Breast epithelium (tissue), 4 donors: ENCODE measurements around the gene GRM4. TPM values are rescaled to one million over a fixed set of nuclear protein-coding genes. Genes with fewer than 3 reads are reported as not detected.
"Not testable (repeated sequence)": the region's sequence is repeated elsewhere in the genome, so short reads cannot be mapped to it uniquely, and the experiment has no call there.

Experiments
- DNase-seq, 2 donors: peaks; one replicate each; pipeline ENCODE4 v3.0.0-alpha.2; 2019; ENCODE audit warnings: low spot score in 2 of 2
- H3K27ac ChIP-seq, 2 donors: fragments of 200-600 bp; sonication (generic) in 1 of 2; one replicate each; pipeline ENCODE4 v1.5.1; 2016 to 2019; ENCODE audit warnings: mild to moderate bottlenecking in 1 of 2
- H3K27me3 ChIP-seq, 2 donors: fragments of 200-600 bp; sonication (generic) in 1 of 2; one replicate each; pipeline versions ENCODE4 v1.5.1 to v1.6.0; 2017 to 2019; ENCODE audit warnings: control low read depth in 1 of 2, mild to moderate bottlenecking in 1 of 2
- H3K36me3 ChIP-seq: fragments of 200-600 bp; one replicate; pipeline ENCODE4 v1.5.1; 2019
- H3K4me1 ChIP-seq, 2 donors: fragments of 200-600 bp; sonication (generic); one replicate each; pipeline ENCODE4 v1.5.1; 2016 to 2019; ENCODE audit warnings: control low read depth in 1 of 2
- H3K4me3 ChIP-seq, 3 donors: fragments of 200-600 bp; sonication (generic); 1 replicate in 2 of 3; 2 replicates in 1 of 3; pipeline ENCODE4 v1.5.1; 2016 to 2019; ENCODE audit warnings: mild to moderate bottlenecking in 3 of 3, moderate library complexity in 2 of 3
- H3K9me3 ChIP-seq, 2 donors: fragments of 200-600 bp; sonication (generic) in 1 of 2; one replicate each; pipeline ENCODE4 v1.5.1; 2016 to 2019; ENCODE audit warnings: control low read depth in 1 of 2
- CTCF ChIP-seq, 3 donors: fragments of 450-650 bp; IDR thresholded peaks; one replicate each; pipeline ENCODE4 v1.5.1; 2016 to 2017; ENCODE audit warnings: antibody characterized with exemption in 3 of 3, mild to moderate bottlenecking in 3 of 3, moderate library complexity in 3 of 3
- POLR2A ChIP-seq: fragments of 450-650 bp; IDR thresholded peaks from one replicate; pipeline ENCODE4 v1.6.1; 2016; ENCODE audit warnings: antibody characterized with exemption, mild to moderate bottlenecking, moderate library complexity
- POLR2AphosphoS5 ChIP-seq, 3 donors: sonication (generic); formaldehyde crosslinking; IDR thresholded peaks; one replicate each; pipeline ENCODE4 v1.6.1; 2017; ENCODE audit warnings: antibody characterized with exemption in 3 of 3
- intact Hi-C: fragments of 100-400 bp; cut with DNase I; formaldehyde crosslinking; loops from one replicate; pipeline ENCODE4 v1.15.1; 2023; ENCODE audit warnings: low total_unique reads
- total RNA-seq, 3 donors: library from RNA; depleted of rRNA; stranded (reverse); fragments of >200 nt; gene quantifications; one replicate each; pipeline ENCODE4 v1.1.0, GENCODE V29; 2016

The GRM4 gene
- total RNA-seq, 3 donors from 2014 or later = not detected

DNA sequence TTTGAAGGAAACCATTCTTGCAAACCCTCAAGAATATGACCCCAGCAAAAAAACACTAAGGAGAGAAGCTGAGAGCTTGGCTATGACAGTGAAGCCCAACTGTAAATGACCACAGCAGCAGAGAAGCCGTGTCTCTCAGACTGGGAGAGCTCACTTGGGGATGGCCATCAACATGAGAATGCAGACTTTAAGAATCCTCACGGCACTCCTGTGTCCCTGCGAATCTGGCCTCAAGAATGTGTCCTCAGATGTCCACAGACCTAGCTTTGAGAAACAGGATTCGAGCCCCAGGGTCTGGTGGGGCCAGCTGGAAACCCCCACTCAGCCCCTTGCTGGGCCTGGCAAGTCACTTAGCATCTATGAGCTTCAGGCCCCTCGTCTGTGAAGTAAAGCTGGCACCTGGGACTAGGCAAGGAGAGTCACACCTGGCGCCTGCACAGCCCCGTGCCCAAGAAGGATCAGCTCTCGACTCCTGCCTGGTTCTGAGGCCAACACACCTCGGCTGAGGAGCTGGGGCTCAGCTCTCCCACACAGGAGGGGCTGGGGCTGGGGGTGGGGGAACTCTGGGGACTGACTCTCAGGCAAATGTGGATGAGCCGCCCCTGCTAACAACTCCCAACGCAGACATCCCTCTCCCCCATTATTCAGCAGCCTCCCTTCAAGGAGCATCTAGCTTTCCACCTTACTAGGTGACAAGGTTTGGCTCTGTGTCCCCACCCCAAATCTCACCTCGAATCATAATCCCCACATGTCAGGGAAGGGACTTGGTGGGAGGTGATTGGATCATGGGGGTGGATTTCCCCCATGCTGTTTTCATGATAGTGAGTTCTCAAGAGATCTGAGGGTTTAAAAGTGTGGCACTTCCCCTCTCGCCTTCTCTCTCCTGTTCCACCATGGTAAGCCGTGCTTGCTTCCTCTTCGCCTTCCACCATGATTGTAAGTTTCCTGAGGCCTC is 97.7 kb downstream of the GRM4 start:
- Histone ChIP-seq H3K9me3 (no peaks in the 10 kb centered on the region), H3K4me1 (no peaks in the 10 kb centered on the region), H3K27ac (no peak overlapping the region), H3K36me3 (no peaks in the 10 kb centered on the region), H3K4me3 (no peak overlapping the region), H3K27me3 (no peaks in the 10 kb centered on the region)
- TF ChIP-seq POLR2A (no peak), POLR2AphosphoS5 (IDR thresholded peaks at IDR 0.05) (no peak), CTCF (IDR thresholded peaks at IDR 0.05) (no peak)
- intact Hi-C loops = no loop called here
- DNase-seq = no peak

- no peaks in the 10 kb centered on the region for H3K27me3 ChIP-seq
- no peak overlapping the region for H3K4me3 ChIP-seq
- DNase-seq = no peak
- no peaks in the 10 kb centered on the region for H3K36me3 ChIP-seq
- no peaks in the 10 kb centered on the region for H3K9me3 ChIP-seq
- no peak overlapping the region for H3K27ac ChIP-seq
- intact Hi-C loops = no loop called here
- no peaks in the 10 kb centered on the region for H3K4me1 ChIP-seq
- TF ChIP-seq POLR2A (no peak), CTCF (IDR thresholded peaks at IDR 0.05) (no peak), POLR2AphosphoS5 (IDR thresholded peaks at IDR 0.05) (no peak)
These were observed 99.3 kb downstream of the GRM4 start for GRCh38 chr6:34046617-34047016.

DNA sequence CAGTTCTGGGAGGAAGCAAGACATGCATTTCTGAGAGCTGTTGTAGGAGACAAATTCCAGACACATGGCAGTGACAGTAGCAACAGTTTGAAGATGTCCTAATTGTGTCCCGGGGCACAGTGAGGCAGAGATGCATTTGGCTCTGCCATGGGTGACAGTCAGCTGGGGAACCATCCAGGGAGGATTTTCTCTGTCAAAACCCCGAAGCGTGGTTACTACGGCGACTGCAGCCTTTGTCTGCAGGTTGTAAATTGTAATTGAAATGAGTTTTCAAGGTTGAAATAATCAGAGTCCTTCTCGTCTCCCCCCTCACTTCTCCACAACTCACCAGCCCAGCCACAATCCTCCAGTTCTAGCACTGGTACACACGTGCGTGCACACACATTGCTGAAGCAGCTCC is 100.1 kb downstream of the GRM4 start:
- intact Hi-C loops = no loop called here
- no peak for DNase-seq
- no peaks in the 10 kb centered on the region for H3K4me1 ChIP-seq
- no peak overlapping the region for H3K27ac ChIP-seq
- H3K36me3 ChIP-seq = no peaks in the 10 kb centered on the region
- no peak for TF ChIP-seq CTCF (IDR thresholded peaks at IDR 0.05)
- no peak for TF ChIP-seq POLR2A
- TF ChIP-seq POLR2AphosphoS5 (IDR thresholded peaks at IDR 0.05) = no peak
- no peak overlapping the region for H3K4me3 ChIP-seq
- no peaks in the 10 kb centered on the region for H3K9me3 ChIP-seq
- no peaks in the 10 kb centered on the region for H3K27me3 ChIP-seq

DNA sequence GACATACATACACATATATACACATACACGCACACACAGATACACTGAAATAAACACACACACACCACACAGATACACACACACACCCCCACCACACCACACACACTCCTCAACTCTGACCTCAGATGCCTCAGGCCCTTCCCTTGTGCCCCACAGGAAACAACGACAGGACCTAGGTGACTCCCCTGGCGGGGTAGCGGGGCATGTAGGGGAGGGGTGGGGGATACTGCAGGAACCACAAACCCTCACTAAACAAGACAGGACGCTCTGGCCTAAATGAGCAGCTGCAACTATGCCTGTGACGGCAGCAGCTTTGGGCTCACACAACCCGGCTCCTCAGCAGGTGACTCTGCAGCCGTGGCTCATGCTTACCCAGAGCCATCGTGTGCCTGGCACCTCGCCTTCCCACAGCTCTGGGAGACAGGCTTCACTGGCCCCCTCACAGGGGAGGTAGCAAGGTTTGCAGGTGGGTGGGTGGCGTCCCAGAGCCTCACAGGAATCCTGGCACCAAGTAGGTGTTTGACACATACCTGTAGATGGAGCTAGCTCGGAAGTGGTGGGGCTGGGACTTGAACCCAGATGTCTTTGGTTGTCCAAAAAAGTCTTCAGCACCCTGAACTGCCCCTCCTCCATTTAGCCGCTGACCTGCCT is 100.8 kb downstream of the GRM4 start:
- no peak for DNase-seq
- no peak for TF ChIP-seq CTCF (IDR thresholded peaks at IDR 0.05)
- TF ChIP-seq POLR2A = no peak
- TF ChIP-seq POLR2AphosphoS5 (IDR thresholded peaks at IDR 0.05) = no peak
- Histone ChIP-seq H3K4me1 (no peaks in the 10 kb centered on the region), H3K9me3 (no peaks in the 10 kb centered on the region), H3K36me3 (no peaks in the 10 kb centered on the region), H3K4me3 (no peak overlapping the region), H3K27me3 (no peaks in the 10 kb centered on the region), H3K27ac (no peak overlapping the region)
- intact Hi-C loops = no loop called here

- Histone ChIP-seq H3K4me1 (no peaks in the 10 kb centered on the region), H3K27ac (no peak overlapping the region), H3K9me3 (no peaks in the 10 kb centered on the region), H3K36me3 (no peaks in the 10 kb centered on the region), H3K4me3 (no peak overlapping the region), H3K27me3 (no peaks in the 10 kb centered on the region)
- TF ChIP-seq CTCF (IDR thresholded peaks at IDR 0.05) (no peak), POLR2A (no peak), POLR2AphosphoS5 (IDR thresholded peaks at IDR 0.05) (no peak)
- intact Hi-C loops = no loop called here
- DNase-seq = no peak
These were observed 102.5 kb downstream of the GRM4 start for GRCh38 chr6:34043359-34043758.

GRCh38 chr6:34041998-34042397 is 103.9 kb downstream of the GRM4 start:
- H3K4me3 ChIP-seq, intact Hi-C loops, H3K36me3 ChIP-seq, H3K4me1 ChIP-seq, H3K27ac ChIP-seq, H3K27me3 ChIP-seq, H3K9me3 ChIP-seq, DNase-seq: not testable (repeated sequence)
